A673 (cell line): Measurements from ENCODE around the gene THG1L.

Experiments used
- EZH2 ChIP-seq: fragments of 200-600 bp; sonication (generic); IDR thresholded peaks from 2 replicates; pipeline ENCODE4 v1.6.1; 2017; ENCODE audit warnings: borderline replicate concordance, low read depth, mild to moderate bottlenecking, mixed read lengths, antibody characterized with exemption, low read length; ENCODE audit not compliant: poor library complexity, severe bottlenecking
- TF ChIP-seq, protein P1 (sequence below): fragments of 300-800, 200-600 bp; sonication (generic); conservative IDR thresholded peaks from 2 replicates; pipeline ENCODE4 v1.5.1; 2017; ENCODE audit warnings: low read depth, mild to moderate bottlenecking, antibody characterized with exemption, low read length, moderate library complexity, mixed read lengths

DNA sequence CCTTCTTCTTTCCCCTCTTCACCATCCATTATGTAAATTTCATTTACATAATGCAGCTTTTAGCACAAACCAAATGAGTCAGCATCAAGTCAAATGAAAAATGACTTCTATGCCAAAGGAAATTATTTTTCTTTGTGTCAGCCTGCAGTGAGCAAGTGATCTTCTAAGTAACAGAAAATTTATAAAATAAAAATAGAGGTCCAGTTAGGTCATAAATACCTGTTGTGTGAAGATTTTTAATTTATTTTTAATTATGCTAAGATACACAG is 16.7 kb upstream of the THG1L start:
- no peak for TF ChIP-seq EZH2
- TF ChIP-seq, protein P1, sequence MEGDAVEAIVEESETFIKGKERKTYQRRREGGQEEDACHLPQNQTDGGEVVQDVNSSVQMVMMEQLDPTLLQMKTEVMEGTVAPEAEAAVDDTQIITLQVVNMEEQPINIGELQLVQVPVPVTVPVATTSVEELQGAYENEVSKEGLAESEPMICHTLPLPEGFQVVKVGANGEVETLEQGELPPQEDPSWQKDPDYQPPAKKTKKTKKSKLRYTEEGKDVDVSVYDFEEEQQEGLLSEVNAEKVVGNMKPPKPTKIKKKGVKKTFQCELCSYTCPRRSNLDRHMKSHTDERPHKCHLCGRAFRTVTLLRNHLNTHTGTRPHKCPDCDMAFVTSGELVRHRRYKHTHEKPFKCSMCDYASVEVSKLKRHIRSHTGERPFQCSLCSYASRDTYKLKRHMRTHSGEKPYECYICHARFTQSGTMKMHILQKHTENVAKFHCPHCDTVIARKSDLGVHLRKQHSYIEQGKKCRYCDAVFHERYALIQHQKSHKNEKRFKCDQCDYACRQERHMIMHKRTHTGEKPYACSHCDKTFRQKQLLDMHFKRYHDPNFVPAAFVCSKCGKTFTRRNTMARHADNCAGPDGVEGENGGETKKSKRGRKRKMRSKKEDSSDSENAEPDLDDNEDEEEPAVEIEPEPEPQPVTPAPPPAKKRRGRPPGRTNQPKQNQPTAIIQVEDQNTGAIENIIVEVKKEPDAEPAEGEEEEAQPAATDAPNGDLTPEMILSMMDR = no peak
